Stomach (tissue), 9 donors: ENCODE data around the gene KCNH1. TPM values are rescaled to one million over a fixed set of nuclear protein-coding genes. Genes with fewer than 3 reads are reported as not detected.

Experiments
- DNase-seq, 2 donors: peaks; one replicate each; pipeline versions ENCODE4 v3.0.0 to v3.0.0-alpha.2; 2013 to 2019
- H3K27ac ChIP-seq, 5 donors: fragments of 200-600 bp in 4 of 5; sonication (generic) in 4 of 5; one replicate each; pipeline ENCODE4 v1.5.1; 2013 to 2019; ENCODE audit warnings: mild to moderate bottlenecking in 1 of 5, moderate library complexity in 1 of 5
- H3K27me3 ChIP-seq, 3 donors: fragments of 200-600 bp; sonication (generic); one replicate each; pipeline ENCODE4 v1.5.1; 2017 to 2019; ENCODE audit warnings: mixed run types in 1 of 3
- H3K36me3 ChIP-seq, 4 donors: fragments of 200-600 bp; sonication (generic); 1 replicate in 3 of 4; 2 replicates in 1 of 4; pipeline ENCODE4 v1.5.1; 2016 to 2019
- H3K4me1 ChIP-seq, 4 donors: fragments of 200-600 bp; sonication (generic); one replicate each; pipeline ENCODE4 v1.5.1; 2016 to 2019
- H3K4me3 ChIP-seq, 4 donors: fragments of 200-600 bp; sonication (generic) in 3 of 4; one replicate each; pipeline ENCODE4 v1.5.1; 2016 to 2019; ENCODE audit warnings: mild to moderate bottlenecking in 1 of 4
- H3K9me3 ChIP-seq, 4 donors: fragments of 200-600 bp; sonication (generic); one replicate each; pipeline ENCODE4 v1.5.1; 2016 to 2019
- CTCF ChIP-seq, 7 experiments: fragments of 450-650 bp in 4 of 7; fragments of 200-600 bp in 3 of 7; sonication (generic) in 3 of 7; IDR thresholded peaks; one replicate each; pipeline ENCODE4 v1.5.1; 2016 to 2019; ENCODE audit warnings: antibody characterized with exemption in 7 of 7, control low read depth in 2 of 7, mild to moderate bottlenecking in 1 of 7
- EP300 ChIP-seq: sonication (generic); formaldehyde crosslinking; IDR thresholded peaks from one replicate; pipeline ENCODE4 v1.6.1; 2017; ENCODE audit warnings: antibody characterized with exemption
- POLR2A ChIP-seq, 4 donors: fragments of 450-650 bp; IDR thresholded peaks; one replicate each; pipeline ENCODE4 v1.6.1; 2016; ENCODE audit warnings: antibody characterized with exemption in 4 of 4, control low read depth in 2 of 4, mild to moderate bottlenecking in 1 of 4, moderate library complexity in 1 of 4
- POLR2AphosphoS5 ChIP-seq, 3 donors: sonication (generic); formaldehyde crosslinking; IDR thresholded peaks; one replicate each; pipeline ENCODE4 v1.6.1; 2016; ENCODE audit warnings: antibody characterized with exemption in 3 of 3
- WGBS, 5 donors: extraction: QIAGEN DNeasy Blood & Tissue Kit in 3 of 5; methylation state at CpG; one replicate each; pipeline versions ENCODE4 v1.1.5 to v1.1.7; 2013 to 2018; 5-methylcytosine and 5-hydroxymethylcytosine counted together
- intact Hi-C: fragments of 100-400 bp; cut with DNase I; formaldehyde crosslinking; loops from one replicate; pipeline ENCODE4 v1.15.1; 2023; ENCODE audit warnings: low total_unique reads
- polyA plus RNA-seq, 3 donors: library from polyadenylated mRNA; stranded (reverse); fragments of 200-250 nt; gene quantifications; one replicate each; pipeline ENCODE4 v1.2.3, GENCODE V29; 2013
- total RNA-seq, 5 donors: library from RNA; depleted of rRNA; stranded (reverse); fragments of >200 nt; gene quantifications; one replicate each; pipeline versions ENCODE4 v1.1.0 to v1.2.3, GENCODE V29; 2014 to 2016
- donor health status: healthy with polysubstance abuse.
- donor health status: Bipolar disorder and iron deficiency.
- donor health status: healthy.

Gene KCNH1
- total and polyA plus RNA-seq, 8 donors = 0.10 to 6.8 (median 3.2) TPM; not detected in 1

GRCh38 chr1:210723646-210724045 lies 410.3 kb downstream of the KCNH1 start:
- DNase-seq = no peak
- Histone ChIP-seq H3K9me3 (no peaks in the 10 kb centered on the region), H3K27ac (no peak overlapping the region), H3K4me1 (no peaks in the 10 kb centered on the region), H3K27me3 (no peaks in the 10 kb centered on the region), H3K36me3 (no peaks in the 10 kb centered on the region), H3K4me3 (no peak overlapping the region)
- intact Hi-C loops = no loop called here
- 32 to 54% (median 42%) methylated on average over 4 of the region's 4 CpGs for WGBS, 5 donors
- TF ChIP-seq POLR2A (IDR thresholded peaks at IDR 0.05) (no peak), CTCF (IDR thresholded peaks at IDR 0.05) (no peak), EP300 (no peak), POLR2AphosphoS5 (IDR thresholded peaks at IDR 0.05) (no peak)

- intact Hi-C loops = no loop called here
- WGBS, 5 donors = 15 to 24% (median 21%) methylated on average over 1 of the region's 1 CpG
Measured at GRCh38 chr1:210722410-210723081, 411.4 kb downstream of the KCNH1 start.

GRCh38 chr1:210715072-210715471 lies 418.9 kb downstream of the KCNH1 start:
- H3K36me3 ChIP-seq = no peaks in the 10 kb centered on the region
- TF ChIP-seq CTCF (IDR thresholded peaks at IDR 0.05) = no peak
- TF ChIP-seq POLR2A (IDR thresholded peaks at IDR 0.05) = no peak
- intact Hi-C loops = no loop called here

More at GRCh38 chr1:210722410-210723081, 411.4 kb downstream of the KCNH1 start:
- no peak overlapping the region for H3K4me3 ChIP-seq
- H3K27ac ChIP-seq = no peak overlapping the region
- DNase-seq = no peak
- H3K4me1 ChIP-seq = no peaks in the 10 kb centered on the region
- H3K9me3 ChIP-seq = no peaks in the 10 kb centered on the region
- no peaks in the 10 kb centered on the region for H3K36me3 ChIP-seq
- TF ChIP-seq POLR2AphosphoS5 (IDR thresholded peaks at IDR 0.05) = no peak
- no peak for TF ChIP-seq CTCF (IDR thresholded peaks at IDR 0.05)
- TF ChIP-seq EP300 = no peak
- TF ChIP-seq POLR2A (IDR thresholded peaks at IDR 0.05) = no peak
- H3K27me3 ChIP-seq = no peaks in the 10 kb centered on the region

GRCh38 chr1:210711825-210712612 lies 421.9 kb downstream of the KCNH1 start:
- Histone ChIP-seq H3K9me3 (no peaks in the 10 kb centered on the region), H3K4me1 (no peaks in the 10 kb centered on the region), H3K36me3 (no peaks in the 10 kb centered on the region), H3K27me3 (no peaks in the 10 kb centered on the region), H3K4me3 (no peak overlapping the region), H3K27ac (no peak overlapping the region)
- DNase-seq = no peak
- no peak for TF ChIP-seq CTCF (IDR thresholded peaks at IDR 0.05)
- TF ChIP-seq EP300 = no peak
- no peak for TF ChIP-seq POLR2AphosphoS5 (IDR thresholded peaks at IDR 0.05)
- no peak for TF ChIP-seq POLR2A (IDR thresholded peaks at IDR 0.05)
- intact Hi-C loops = no loop called here
- WGBS, 5 donors = 52 to 72% (median 68%) methylated on average over 7 of the region's 7 CpGs

More at GRCh38 chr1:210715072-210715471, 418.9 kb downstream of the KCNH1 start:
- no peaks in the 10 kb centered on the region for H3K4me1 ChIP-seq
- DNase-seq = no peak
- H3K27me3 ChIP-seq = no peaks in the 10 kb centered on the region
- H3K4me3 ChIP-seq = no peak overlapping the region
- H3K27ac ChIP-seq = no peak overlapping the region
- H3K9me3 ChIP-seq = no peaks in the 10 kb centered on the region
